ENCODE results near the gene PSMD11. TPM values are rescaled to one million over a fixed set of nuclear protein-coding genes. Genes with fewer than 3 reads are reported as not detected.

Gene PSMD11
- total and polyA plus RNA-seq, 8 donors: 21.0 to 131 (median 31.9) TPM

GRCh38 chr17:32453370-32453769, 9.1 kb downstream of the PSMD11 start:
- Histone ChIP-seq H3K4me3 (no peak overlapping the region), H3K27me3 (no peaks in the 10 kb centered on the region), H3K36me3 (peaks cover 48 to 100% (median 99%) of the 10 kb centered on the region in 4 donors), H3K27ac (no peak overlapping the region), H3K9me3 (no peaks in the 10 kb centered on the region), H3K4me1 (no peaks in the 10 kb centered on the region)
- 91 to 98% (median 94%) methylated on average over 2 of the region's 2 CpGs for WGBS, 5 donors
- intact Hi-C loops (cut with DNase I; ENCODE audit: low total_unique reads): no loop called here
- no peak for DNase-seq
- TF ChIP-seq POLR2A (IDR thresholded peaks at IDR 0.05) (no peak), EP300 (IDR thresholded peaks at IDR 0.05) (no peak), CTCF (IDR thresholded peaks at IDR 0.05) (no peak), POLR2AphosphoS5 (IDR thresholded peaks at IDR 0.05) (no peak)

GRCh38 chr17:32458371-32458770, 14.1 kb downstream of the PSMD11 start:
- Histone ChIP-seq H3K9me3 (no peaks in the 10 kb centered on the region), H3K27ac (no peak overlapping the region), H3K36me3 (peaks cover 55 to 95% (median 94%) of the 10 kb centered on the region in 4 donors), H3K27me3 (no peaks in the 10 kb centered on the region), H3K4me1 (no peaks in the 10 kb centered on the region), H3K4me3 (no peak overlapping the region)
- intact Hi-C loops (cut with DNase I; ENCODE audit: low total_unique reads): no loop called here
- no peak for TF ChIP-seq CTCF (IDR thresholded peaks at IDR 0.05)
- no peak for TF ChIP-seq POLR2A (IDR thresholded peaks at IDR 0.05)
- no peak for TF ChIP-seq EP300 (IDR thresholded peaks at IDR 0.05)
- TF ChIP-seq POLR2AphosphoS5 (IDR thresholded peaks at IDR 0.05): no peak
- no peak for DNase-seq

- Histone ChIP-seq H3K4me1 (no peaks in the 10 kb centered on the region), H3K4me3 (no peak overlapping the region), H3K27ac (no peak overlapping the region), H3K27me3 (no peaks in the 10 kb centered on the region), H3K36me3 (peaks cover 54 to 95% (median 94%) of the 10 kb centered on the region in 4 donors), H3K9me3 (no peaks in the 10 kb centered on the region)
- no peak for DNase-seq
- 93 to 94% (median 93%) methylated on average over 4 of the region's 4 CpGs for WGBS, 5 donors
- intact Hi-C loops (cut with DNase I; ENCODE audit: low total_unique reads): no loop called here
- TF ChIP-seq CTCF (IDR thresholded peaks at IDR 0.05) (no peak), EP300 (IDR thresholded peaks at IDR 0.05) (no peak), POLR2A (IDR thresholded peaks at IDR 0.05) (no peak), POLR2AphosphoS5 (IDR thresholded peaks at IDR 0.05) (no peak)
Measured at GRCh38 chr17:32460054-32460453, 15.7 kb downstream of the PSMD11 start.

GRCh38 chr17:32461498-32461852, 17.2 kb downstream of the PSMD11 start:
- no peaks in the 10 kb centered on the region for H3K4me1 ChIP-seq
- no peaks in the 10 kb centered on the region for H3K27me3 ChIP-seq
- no peaks in the 10 kb centered on the region for H3K9me3 ChIP-seq
- TF ChIP-seq CTCF (IDR thresholded peaks at IDR 0.05) (no peak), POLR2AphosphoS5 (IDR thresholded peaks at IDR 0.05) (no peak), EP300 (IDR thresholded peaks at IDR 0.05) (no peak), POLR2A (IDR thresholded peaks at IDR 0.05) (no peak)
- no peak overlapping the region for H3K4me3 ChIP-seq
- 68 to 74% (median 71%) methylated on average over 4 of the region's 4 CpGs for WGBS, 5 donors
- intact Hi-C loops (cut with DNase I; ENCODE audit: low total_unique reads): no loop called here
- no peak overlapping the region for H3K27ac ChIP-seq
- H3K36me3 ChIP-seq: peaks cover 61 to 95% (median 94%) of the 10 kb centered on the region in 4 donors
- no peak for DNase-seq
